Measurements from ENCODE around the gene LMX1A. TPM values are rescaled to one million over a fixed set of nuclear protein-coding genes. Genes with fewer than 3 reads are reported as not detected.
A peak's percentile ranks its signal among the peaks of the same experiment; 100 is the strongest.

Gene LMX1A
- total RNA-seq, 1 donor from 2014 or later, result not detected

- DNase-seq (ENCODE audit: low read depth) (no peak), FAIRE-seq (no peak)
- Histone ChIP-seq H3K4me3 (ENCODE audit: low read depth, low read length) (no peak overlapping the region), H3K36me3 (ENCODE audit: control insufficient read depth, insufficient read depth, low read length) (no peaks in the 10 kb centered on the region), H3K27me3 (ENCODE audit: control insufficient read depth, insufficient read depth, low read length) (peaks cover 25% of the 10 kb centered on the region)
- TF ChIP-seq, protein P1, sequence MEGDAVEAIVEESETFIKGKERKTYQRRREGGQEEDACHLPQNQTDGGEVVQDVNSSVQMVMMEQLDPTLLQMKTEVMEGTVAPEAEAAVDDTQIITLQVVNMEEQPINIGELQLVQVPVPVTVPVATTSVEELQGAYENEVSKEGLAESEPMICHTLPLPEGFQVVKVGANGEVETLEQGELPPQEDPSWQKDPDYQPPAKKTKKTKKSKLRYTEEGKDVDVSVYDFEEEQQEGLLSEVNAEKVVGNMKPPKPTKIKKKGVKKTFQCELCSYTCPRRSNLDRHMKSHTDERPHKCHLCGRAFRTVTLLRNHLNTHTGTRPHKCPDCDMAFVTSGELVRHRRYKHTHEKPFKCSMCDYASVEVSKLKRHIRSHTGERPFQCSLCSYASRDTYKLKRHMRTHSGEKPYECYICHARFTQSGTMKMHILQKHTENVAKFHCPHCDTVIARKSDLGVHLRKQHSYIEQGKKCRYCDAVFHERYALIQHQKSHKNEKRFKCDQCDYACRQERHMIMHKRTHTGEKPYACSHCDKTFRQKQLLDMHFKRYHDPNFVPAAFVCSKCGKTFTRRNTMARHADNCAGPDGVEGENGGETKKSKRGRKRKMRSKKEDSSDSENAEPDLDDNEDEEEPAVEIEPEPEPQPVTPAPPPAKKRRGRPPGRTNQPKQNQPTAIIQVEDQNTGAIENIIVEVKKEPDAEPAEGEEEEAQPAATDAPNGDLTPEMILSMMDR (IDR thresholded peaks at IDR 0.05; ENCODE audit: insufficient read depth, low read length, severe bottlenecking), result no peak
Observed at GRCh38 chr1:165234149-165234548, 122.4 kb downstream of the LMX1A start.

DNA sequence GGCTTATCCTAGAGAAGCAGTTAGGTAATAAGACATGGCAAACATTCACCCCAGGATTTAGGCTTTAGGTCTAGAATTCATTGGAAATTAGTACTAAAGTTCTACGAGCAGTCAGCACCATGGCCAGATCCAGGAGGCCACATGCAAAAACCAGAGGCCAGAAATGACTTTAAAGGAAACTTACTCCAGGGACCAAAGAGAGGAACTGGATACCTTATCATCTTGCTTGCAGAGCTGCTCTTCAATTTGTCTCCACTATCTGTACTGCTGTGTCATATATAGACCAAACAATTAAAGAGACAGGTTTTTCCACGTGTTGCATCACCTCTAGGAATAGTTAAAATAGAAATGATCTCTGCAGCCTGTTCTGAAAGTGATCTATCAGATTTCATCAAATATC is 127.8 kb downstream of the LMX1A start:
- FAIRE-seq (no peak), DNase-seq (ENCODE audit: low read depth) (peak; percentile 4)
- H3K36me3 ChIP-seq (ENCODE audit: control insufficient read depth, insufficient read depth, low read length), result no peaks in the 10 kb centered on the region
- TF ChIP-seq, protein P1 (IDR thresholded peaks at IDR 0.05; ENCODE audit: insufficient read depth, low read length, severe bottlenecking), result no peak
- peaks cover 6% of the 10 kb centered on the region for H3K27me3 ChIP-seq (ENCODE audit: control insufficient read depth, insufficient read depth, low read length)
- H3K4me3 ChIP-seq (ENCODE audit: low read depth, low read length), result no peak overlapping the region

DNA sequence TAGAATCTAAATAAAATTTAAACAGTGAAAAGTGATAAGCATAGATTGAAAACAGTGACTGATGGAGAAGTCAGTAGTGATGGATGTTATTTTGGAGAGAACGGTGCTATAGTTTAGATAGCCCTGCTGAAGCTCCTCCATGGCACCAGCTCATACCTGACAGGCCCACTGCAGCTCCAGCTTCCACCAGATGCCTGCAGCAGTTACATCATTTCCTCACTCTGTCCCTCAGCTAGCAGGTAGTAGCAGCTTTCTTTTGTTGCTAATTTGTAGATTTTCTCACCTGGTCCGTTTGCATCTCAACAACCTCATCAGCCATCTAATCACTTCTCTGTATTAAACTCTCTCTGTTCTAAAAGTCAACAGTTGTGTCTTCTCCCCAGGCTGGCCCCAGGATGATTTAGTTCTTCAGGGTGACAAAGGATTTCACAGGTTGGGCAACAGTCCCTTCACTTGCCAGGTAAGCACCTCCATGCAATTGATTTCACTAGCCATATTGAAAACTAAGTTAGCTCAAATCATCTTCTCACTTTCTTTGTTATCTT is 128.3 kb downstream of the LMX1A start:
- peaks cover 4% of the 10 kb centered on the region for H3K27me3 ChIP-seq (ENCODE audit: control insufficient read depth, insufficient read depth, low read length)
- TF ChIP-seq, protein P1 (IDR thresholded peaks at IDR 0.05; ENCODE audit: insufficient read depth, low read length, severe bottlenecking), result no peak
- H3K4me3 ChIP-seq (ENCODE audit: low read depth, low read length), result no peak overlapping the region
- no peaks in the 10 kb centered on the region for H3K36me3 ChIP-seq (ENCODE audit: control insufficient read depth, insufficient read depth, low read length)
- no peak for DNase-seq (ENCODE audit: low read depth)
- FAIRE-seq, result no peak

DNA sequence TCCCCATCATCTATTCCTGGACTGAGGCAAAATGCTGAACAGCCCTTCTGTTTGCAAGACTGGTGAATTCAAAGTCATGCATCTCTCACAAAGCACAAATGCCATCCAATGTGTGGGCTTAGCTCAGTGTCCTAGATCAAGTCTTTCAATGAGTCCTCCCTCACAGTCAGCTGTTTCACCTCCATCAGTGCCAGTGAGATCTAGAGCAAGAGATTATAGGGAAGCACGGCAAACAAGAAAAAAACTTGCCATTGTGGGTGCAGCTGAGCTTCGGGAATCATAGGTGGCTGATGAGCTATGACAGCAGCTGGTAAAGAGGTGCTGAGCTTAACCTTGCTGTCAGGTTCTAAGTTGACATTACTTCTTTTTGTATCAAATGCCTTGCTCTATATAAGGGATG is 130.2 kb downstream of the LMX1A start:
- H3K36me3 ChIP-seq (ENCODE audit: control insufficient read depth, insufficient read depth, low read length), result no peaks in the 10 kb centered on the region
- TF ChIP-seq, protein P1 (IDR thresholded peaks at IDR 0.05; ENCODE audit: insufficient read depth, low read length, severe bottlenecking), result no peak
- no peak overlapping the region for H3K4me3 ChIP-seq (ENCODE audit: low read depth, low read length)
- DNase-seq (ENCODE audit: low read depth) (no peak), FAIRE-seq (no peak)
- no peaks in the 10 kb centered on the region for H3K27me3 ChIP-seq (ENCODE audit: control insufficient read depth, insufficient read depth, low read length)

DNA sequence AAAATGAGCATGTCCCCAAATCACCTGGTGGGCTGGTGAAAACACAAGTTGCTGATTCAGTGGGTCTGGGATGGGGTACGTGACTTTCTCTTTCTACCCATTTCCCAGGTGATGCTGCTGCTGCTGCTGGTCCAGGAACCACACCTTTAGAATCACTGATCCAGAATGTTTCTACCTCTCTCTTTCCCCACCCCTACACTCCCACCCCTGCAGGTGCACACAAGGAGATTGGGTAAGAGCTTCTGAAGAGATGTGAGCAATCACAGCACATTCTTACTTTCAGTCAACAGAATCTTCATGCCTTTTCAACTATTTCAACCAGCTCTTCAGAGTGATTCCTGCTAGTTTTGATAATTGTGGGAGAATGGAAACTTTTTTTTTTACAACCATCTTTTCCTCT is 130.9 kb downstream of the LMX1A start:
- FAIRE-seq (no peak), DNase-seq (ENCODE audit: low read depth) (no peak)
- Histone ChIP-seq H3K4me3 (ENCODE audit: low read depth, low read length) (no peak overlapping the region), H3K36me3 (ENCODE audit: control insufficient read depth, insufficient read depth, low read length) (no peaks in the 10 kb centered on the region), H3K27me3 (ENCODE audit: control insufficient read depth, insufficient read depth, low read length) (no peaks in the 10 kb centered on the region)
- TF ChIP-seq, protein P1 (IDR thresholded peaks at IDR 0.05; ENCODE audit: insufficient read depth, low read length, severe bottlenecking), result no peak

GRCh38 chr1:165225062-165225461 is 131.5 kb downstream of the LMX1A start:
- H3K36me3 ChIP-seq (ENCODE audit: control insufficient read depth, insufficient read depth, low read length), result no peaks in the 10 kb centered on the region
- FAIRE-seq, result no peak
- TF ChIP-seq, protein P1 (IDR thresholded peaks at IDR 0.05; ENCODE audit: insufficient read depth, low read length, severe bottlenecking), result no peak
- H3K4me3 ChIP-seq (ENCODE audit: low read depth, low read length), result no peak overlapping the region
- DNase-seq (ENCODE audit: low read depth), result no peak
- no peaks in the 10 kb centered on the region for H3K27me3 ChIP-seq (ENCODE audit: control insufficient read depth, insufficient read depth, low read length)

Data from bronchial epithelial cell (primary cell).